ENCODE measurements around the gene GRB10.

Gene GRB10

DNA sequence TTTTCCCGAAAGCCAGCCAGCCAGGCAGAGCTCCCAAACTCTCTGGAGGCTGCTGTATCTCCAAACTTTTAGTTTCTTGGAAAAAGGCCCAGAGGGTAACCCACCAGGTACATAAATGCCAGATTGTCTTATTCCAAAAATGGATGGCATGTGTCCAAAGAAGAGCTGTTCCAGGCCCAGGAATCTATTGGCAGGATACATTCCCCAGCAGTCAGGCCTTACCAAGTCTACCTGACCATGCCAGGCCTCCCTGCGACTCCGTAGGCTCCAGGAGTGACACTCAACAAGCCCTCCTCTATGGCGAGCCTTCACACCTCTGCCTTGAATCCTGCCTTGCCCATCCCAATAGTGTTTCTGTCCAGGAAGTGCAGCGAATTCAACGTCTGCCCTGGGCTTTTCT is 95.6 kb downstream of the GRB10 start:
- no peak for DNase-seq

DNA sequence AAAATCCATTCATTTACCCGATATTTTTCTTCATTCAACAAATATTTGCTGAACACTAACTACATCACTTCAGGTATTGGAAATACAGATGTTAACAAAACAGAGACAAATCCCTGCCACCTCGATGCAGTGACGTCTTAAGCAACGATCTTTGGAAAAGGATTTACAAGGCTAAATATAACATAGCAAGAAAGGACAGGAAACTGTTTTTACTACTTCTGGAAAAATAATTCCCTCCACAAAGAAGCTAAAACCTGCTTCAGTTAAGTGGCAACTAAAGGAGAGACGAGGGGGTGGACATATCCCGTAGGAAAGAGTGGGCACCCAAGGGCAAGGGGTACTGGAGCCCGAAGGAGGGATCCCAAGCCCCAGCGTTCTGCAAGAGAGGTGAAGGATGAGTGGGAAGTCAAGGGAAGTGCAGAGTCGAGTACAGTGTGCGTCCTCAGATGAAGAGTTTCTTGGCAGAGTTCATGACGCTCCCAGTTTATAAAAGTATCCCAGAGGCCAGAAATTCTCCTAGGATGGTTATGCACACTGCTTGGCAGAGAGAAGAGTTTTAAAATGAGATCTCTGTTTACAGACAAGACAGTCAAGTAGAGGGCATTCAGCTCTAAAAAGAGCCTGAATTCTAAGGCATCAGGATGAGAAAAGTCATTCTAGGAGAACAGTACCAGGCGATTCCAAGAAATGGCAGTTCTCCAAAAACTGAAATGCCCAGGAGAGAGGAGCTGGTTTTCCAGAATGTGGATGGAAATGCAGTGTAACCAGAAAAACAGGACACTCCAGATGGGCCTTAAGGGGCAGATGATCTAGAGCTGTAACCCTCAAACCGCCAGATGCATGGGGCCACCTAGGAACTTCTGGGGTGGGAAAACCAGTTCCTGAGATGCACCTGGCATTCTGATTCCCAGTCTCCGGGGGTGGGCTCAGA is 97.3 kb downstream of the GRB10 start:
- no peak for DNase-seq

DNA sequence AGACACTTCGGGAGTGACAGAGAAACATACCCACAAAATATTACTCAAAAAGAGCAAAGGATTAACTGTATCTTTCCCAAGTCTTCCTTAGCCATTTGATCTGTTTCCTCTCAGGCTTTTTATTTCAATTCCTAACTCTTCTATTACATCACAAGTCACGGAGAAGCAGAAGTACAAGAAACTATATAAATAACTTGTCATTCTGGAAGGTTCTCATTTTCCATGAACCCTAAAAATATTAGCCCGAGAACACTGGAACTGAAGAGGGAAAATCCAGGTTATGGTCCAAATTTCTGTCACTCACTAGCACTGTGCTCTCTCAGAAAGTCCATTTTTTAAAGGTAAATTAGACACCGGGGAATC is 98.0 kb downstream of the GRB10 start:
- no peak for DNase-seq

DNA sequence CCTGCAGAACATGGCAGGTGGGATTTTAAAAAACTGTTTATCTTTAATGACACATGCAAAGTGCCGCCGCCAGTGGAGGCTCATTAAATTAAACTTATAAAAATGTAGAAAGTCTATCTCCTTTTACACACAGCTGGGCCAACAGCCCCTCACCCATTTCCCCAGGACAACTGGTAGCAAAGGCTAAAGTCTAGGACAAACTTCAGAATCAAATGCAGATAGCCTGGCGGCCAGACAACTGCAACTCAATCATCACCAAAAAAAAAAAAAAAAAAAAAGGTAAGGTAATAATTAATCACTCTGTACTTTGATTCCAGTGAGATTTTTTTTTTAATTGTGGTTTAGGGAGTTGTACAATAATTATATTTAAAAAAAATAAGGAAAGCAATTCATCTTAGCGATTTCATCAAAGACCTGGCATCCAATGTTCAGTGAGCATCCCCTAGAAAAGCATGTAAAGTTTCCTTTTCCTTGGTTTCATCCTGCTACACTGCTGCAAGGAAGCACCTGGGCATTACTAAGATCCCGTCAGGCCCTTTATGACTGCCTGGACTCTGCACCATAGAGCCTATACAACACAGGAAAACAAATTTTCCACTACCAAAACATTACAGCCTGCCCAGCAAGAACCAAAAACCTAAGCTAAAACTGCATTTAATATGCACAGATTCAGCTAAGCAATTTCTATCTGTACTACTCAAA is 98.5 kb downstream of the GRB10 start:
- no peak for DNase-seq

DNA sequence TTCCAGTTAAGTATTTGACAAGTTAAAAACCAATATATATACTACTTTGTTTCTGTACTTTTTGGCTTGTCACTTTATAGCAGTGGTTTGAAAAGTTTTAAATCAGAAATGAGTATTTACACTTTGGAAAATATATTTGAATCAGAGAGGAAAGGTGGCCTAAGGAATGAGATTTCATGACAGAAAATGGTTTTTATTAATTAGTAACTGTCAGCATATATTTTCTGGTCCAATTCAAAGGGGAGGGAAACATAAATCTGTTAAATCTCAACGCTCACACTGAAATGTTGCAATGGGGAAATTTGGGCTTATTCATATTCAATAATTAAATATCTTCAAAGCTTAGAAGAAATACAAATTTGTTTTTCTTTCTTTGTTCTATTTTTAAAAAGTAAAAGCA is 100.1 kb downstream of the GRB10 start:
- no peak for DNase-seq

DNA sequence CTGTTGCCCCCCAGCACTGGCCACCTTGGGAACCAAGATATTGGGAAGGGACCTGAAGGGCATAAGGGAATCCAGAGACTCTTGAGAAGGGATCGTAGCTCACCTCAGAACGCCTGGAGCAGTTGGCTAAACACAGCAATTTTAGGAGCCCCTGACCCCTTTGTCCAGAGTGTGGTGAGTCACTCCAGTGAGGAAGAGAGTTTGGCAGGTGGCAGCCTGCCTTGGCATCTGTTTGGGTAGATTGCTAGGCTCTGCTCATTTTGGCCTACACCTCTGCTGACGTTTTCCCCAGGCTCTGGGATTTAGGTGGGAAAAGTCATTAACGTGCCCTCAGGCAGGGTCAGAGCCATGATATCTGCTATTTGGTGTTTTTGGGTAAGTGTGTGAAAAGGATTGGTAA is 100.6 kb downstream of the GRB10 start:
- peak; percentile 22 for DNase-seq

DNA sequence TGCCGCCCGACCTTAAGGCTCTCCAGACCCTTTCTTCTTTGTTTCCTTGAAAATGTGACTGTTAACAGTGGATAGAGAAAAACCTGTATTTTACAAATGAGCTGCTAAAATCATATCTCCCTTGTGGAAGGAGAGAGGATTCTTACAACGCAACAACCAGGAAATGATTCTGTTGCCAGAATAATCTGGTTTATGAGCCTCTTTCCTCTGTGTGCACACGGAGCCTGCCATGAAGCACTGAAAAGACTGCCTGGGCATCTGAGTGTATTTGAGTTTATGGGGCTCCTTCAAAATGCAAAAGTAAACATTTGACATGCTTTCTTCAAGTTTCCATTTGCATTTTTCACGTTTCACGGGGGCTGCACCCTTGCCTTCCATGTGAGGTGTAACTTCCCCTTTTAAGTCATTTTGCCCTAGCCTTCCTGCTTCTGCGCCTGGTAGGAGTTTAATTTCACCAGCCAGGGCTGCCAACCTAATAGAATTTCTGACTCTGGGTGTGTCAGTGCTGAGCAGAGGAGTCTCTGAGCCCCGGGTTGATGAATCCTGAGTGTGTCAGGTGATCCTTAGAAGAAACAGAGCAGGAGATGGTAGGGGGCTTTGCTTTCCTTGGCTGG is 101.2 kb downstream of the GRB10 start:
- peak; percentile 83 for DNase-seq

DNA sequence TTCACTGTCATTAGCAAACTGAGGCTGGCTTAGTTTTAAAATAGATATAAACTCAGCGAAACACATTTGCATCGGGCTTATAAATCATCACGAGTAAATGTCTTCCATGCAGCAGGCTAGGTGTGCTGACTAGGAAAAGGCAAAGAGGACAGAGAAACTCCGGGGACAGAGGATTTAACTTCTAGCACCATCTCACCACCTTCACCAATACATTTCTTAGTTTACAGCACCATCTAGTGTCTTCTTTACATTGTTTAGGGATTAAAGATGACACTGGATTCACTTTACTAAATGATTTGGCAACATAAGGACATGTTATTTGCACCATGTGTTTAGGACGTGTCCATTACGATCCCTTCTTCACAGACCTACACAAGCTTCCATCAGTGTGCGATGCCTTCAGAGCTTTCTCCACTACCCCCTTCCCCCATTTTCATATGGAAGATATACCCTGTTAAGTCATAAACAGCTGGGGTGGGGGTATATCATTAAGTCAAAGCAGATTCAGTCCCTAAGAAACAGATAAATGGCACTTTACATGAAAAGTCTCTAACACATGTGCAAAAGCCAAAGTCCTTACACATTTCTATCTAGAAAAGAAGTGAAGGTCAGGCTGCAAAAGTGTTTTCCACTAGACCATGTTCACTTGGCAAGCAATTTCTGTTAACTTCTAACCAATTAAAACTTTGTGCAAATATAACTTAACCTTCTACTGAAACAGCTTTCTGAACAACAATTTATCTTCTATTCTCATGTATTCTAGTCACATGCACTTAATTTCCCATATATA is 103.3 kb downstream of the GRB10 start:
- peak; percentile 79 for DNase-seq

DNA sequence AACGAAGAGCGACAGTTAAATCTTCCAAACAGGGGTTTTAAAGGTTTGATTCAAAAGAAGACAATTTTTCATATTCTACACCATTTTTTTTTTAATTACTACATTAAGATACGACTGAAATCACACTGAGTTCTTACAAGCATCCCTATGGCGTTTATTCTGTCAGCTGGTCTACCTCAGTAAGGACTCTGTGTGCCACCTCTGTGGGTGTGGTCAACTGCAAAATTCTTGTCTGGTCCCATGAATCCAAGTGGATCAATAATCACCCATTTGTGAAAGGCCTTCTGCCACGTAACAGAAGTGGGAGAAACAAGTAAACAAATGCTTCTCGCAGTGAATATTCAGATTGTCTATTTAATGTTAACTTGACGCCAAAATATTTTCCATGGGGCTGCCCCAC is 104.1 kb downstream of the GRB10 start:
- no peak for DNase-seq

DNA sequence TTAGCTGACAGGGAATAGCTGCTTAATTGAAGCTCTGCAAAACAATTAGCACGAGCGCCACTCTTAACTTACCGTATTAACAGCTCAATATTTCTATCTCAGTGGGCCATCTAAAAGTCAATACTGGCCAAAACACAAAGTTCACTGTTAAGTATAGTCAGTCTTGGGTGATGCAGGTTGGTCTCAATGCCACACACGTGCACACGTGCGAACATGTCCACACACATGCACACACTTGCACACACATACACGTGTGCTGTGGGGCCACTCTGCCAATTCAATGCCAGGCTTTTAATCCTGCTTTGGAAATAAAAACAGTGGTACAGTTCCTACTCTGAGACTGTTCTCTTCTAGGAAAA is 105.1 kb downstream of the GRB10 start:
- no peak for DNase-seq

DNA sequence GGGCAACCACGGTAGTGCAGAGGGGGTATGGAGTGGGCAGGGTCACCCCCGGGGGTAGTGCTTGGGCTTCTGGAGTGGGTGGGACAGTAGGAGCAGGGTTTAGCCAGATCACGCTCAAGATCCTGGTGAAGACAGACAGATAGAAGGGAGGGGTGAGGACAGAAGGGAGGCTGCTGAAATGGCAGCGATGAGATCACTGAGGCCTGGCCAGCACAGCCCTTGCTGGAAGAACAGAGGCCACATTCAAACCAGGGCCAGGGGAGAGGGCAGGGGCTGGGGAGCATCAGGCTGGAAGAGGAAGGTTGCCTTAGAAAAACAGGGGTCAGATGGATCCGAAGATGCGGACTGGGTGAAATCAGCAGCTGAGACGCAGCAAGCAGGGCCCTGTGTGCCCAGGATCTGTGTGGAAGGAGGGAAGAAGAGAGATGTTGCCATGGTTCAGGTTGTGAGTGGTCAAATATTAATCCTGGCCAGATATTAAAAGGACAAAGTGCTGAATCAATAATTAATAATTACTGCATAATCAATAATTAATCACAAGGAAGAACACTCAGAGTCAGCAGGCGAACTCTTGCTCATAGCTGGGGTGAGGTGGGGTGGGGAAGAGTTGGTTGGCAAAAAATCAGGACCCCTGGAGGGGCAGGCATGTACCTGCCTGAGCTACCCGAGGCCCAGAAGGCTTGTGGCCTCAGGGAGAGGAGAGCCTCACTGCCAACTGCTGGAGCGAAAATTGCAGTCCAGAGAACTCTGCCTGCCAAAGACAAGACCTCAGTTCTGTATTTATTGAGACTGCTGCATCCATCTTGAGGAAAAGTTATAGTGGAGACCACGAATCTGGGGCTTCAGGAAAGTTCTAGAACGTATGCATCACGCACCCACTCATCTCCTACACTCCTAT is 105.7 kb downstream of the GRB10 start:
- no peak for DNase-seq

DNA sequence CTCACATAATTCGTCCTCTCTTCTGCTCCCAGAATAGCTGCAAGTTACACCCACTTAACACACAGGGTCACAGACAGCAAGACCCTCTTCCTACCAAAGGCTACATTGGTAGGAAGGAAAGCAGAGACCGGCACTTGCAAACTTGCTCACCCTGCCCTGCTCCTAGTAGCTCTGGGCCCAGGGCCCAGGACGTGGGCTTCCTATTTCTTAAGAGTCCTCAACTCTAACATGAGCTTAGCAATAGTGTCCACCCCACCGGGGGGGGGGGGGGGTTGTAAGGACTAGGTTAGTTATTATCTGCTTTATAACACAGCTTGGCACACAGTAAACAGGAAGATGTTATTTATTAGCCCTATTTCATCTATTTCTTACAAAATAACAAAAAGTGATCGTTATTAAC is 106.6 kb downstream of the GRB10 start:
- no peak for DNase-seq

DNA sequence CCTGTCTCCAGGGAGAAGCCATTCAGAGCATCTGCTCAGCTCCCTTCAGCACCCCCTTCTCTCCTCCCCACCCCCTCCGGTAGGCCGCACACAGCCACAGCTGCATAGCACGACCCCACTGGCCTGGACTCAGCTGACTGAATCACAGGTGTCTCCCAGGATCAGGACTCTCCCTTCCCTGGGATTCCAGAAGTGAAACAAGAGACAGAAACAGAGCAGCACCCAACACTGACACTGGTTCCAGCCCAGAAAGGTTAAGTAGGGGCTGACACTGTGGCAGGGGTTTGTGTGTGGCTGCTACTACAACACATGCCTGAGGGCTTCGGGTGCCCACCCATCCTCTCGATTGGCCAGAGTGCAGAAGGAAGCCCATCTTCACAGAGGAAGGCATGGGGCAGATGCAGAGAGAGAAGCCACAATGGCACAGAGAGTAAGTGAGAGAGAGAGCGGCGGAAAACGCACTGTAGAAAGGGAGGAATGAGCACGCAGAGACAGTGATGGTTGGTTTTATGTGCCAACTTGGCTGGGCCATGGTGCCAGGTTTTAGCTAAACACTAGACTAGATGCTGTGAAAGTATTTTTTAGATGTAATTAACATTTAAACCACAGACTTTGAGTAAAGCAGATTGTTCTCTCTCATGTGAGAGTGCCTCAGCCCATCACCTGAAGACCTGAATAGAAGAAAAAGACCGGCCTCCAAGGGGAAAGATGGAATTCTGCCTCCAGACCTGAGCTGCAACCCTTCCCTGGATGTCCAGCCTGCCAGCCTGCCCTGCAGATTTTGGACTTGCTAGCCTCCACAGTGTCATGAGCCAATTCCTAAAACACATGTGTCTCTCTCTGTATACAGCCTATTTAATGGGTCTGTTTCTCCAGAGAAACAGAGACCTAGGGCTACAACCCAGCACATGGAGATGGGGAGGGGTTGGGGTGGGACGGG is 107.5 kb downstream of the GRB10 start:
- DNase-seq = no peak

DNA sequence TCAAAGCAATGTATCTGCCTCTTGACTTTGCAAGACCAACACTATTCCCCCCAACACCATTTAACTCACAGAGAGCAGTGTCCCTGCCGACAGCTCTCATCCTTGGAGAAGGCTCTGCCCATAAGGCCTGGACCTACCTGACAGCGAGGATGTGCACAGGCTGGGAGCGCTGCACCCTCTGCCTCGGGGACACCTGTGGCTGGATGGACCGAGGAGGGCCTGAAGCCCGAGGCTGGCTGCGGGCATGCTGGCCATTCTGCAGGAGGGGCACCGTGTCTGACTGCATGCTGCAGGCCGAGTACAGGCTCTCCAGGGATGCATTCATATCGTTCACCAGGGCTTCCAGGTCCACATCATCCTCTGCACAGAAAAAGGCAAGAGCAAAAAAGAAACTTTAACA is 108.4 kb downstream of the GRB10 start:
- no peak for DNase-seq

DNA sequence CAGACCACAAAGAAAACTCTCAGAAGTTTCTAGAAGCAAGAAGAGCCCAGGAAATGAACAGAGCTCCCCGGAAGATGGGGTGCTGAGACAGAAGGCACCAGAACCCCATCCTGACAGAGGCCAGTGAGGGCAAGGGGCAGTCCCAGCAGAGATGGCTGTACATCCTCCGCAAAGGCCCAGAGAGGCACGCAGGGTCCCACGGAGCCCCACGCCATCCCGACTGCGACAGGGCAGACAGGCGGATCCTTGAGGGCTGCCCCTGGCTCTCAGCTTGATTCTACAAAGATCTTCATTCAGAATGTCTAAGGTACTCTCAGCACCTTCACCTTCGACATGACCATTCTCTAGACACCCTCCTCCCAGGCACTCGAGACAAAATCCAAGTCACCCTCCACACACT is 109.6 kb downstream of the GRB10 start:
- no peak for DNase-seq

DNA sequence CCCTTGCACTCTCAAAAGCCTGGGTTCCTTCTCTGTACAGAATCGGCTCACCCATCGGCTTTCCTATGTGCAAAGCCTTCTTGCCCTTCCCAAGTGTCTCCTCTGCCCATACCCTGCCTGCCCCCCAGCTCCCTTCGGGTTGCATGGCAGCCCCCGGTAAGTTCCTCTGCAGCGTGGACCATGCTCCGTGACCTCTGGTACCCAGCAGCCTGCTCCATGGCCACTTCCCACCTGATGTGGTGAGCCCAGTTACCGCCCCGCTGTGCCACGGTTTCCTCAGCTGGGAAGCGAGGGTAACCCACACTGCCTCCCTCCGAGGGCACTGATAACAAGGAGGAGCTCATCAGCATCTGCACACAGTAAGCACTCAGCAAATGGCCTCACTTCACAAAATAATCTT is 110.7 kb downstream of the GRB10 start:
- DNase-seq = no peak

DNA sequence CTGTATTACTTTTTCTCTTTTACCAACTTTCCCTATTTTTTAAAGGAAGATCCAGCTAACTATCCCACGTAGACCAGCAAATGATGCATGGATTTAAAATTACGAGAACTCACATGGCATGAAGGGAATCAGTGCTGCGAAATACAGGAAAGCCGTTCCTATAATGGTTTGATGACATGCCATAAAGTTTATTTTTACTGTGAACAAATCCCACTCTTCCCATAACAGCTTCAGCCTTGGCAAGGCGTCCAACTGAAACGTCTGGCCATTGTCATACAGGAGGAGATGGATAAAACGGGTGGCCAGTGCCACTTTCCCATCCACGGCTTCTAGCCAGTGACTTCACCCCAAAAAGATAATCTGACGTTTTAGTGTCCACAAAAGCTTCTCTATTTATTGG is 111.3 kb downstream of the GRB10 start:
- DNase-seq = no peak

DNA sequence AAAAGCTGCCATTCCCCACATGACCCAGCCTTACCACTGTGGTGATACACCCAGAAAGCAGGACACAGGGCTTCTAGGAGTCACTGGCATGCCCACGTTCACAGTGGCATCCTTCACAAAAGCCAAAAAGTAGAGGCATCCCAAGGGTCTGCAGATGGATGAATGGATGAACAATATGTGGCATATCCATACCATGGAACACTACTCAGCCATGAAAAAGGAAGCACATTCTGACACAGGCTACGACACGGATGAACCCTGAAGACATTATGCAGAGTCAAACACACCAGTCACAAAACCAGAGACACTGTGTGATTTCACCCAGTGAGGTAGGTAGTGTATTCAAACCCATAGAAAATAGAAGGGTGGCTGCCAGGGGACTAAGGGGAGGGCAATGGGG is 112.8 kb downstream of the GRB10 start:
- DNase-seq = no peak

DNA sequence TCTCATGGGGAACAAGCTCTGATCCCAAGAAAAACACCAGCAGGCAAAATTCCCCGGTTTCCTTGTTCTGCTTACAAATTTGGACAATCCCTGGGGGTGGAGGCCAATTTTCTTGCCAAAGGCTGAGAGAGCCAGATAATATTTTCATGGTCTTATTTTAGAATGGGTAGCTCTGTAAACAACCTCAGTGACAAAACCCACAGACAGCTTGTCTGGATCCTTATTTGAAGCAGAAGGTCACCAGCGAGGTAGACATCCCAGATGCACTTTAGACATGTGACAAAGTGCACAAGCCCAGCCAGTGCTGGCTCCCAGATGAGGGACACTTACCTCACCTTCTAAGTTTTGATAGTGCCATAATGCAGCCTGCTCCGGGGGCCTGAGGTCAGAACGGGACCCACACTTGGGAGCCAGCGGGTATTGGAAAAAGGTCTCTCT is 114.9 kb downstream of the GRB10 start:
- no peak for DNase-seq

DNA sequence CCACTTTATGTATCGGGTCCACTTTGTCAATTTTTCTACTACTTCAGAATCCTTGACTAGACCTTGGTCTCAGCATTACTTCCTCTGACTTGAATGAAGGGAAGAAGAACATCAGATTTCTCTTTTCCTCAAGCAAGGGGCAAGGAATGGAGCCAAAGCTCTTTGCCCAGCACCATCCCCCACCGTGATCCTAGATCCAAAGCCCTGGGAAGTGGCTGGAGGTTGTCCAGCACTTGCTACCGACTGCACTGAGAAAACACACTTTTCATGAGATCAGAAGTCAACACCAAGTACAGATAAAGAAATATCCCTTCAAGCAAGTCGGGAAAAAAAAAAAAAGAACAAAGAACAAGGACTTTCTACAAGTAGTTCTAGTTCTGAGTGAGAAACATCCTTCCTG is 115.4 kb downstream of the GRB10 start:
- no peak for DNase-seq

DNA sequence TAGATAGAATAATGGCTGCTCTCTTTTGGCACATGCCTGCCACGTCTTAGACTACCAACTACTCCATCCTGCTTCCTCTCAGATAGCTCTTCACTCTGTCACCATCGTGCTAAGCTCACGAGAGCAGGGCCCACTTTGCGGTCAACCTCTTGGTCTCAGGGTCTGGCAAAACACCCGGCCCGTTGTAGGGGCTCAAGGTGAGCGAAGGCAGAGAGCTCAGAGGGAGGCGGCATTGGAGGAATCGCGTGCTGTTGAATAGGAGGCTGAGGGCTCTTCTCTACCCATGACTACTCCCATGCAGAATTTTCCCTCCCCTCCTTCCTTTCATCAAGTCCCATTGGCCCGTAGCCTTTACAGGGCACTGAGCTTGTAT is 116.6 kb downstream of the GRB10 start:
- DNase-seq = no peak

Measured in DMS153 (cell line).